ENCODE results near the gene FAM163B.
"Not testable (repeated sequence)": the region's sequence is repeated elsewhere in the genome, so short reads cannot be mapped to it uniquely, and the experiment has no call there.

The FAM163B gene

DNA sequence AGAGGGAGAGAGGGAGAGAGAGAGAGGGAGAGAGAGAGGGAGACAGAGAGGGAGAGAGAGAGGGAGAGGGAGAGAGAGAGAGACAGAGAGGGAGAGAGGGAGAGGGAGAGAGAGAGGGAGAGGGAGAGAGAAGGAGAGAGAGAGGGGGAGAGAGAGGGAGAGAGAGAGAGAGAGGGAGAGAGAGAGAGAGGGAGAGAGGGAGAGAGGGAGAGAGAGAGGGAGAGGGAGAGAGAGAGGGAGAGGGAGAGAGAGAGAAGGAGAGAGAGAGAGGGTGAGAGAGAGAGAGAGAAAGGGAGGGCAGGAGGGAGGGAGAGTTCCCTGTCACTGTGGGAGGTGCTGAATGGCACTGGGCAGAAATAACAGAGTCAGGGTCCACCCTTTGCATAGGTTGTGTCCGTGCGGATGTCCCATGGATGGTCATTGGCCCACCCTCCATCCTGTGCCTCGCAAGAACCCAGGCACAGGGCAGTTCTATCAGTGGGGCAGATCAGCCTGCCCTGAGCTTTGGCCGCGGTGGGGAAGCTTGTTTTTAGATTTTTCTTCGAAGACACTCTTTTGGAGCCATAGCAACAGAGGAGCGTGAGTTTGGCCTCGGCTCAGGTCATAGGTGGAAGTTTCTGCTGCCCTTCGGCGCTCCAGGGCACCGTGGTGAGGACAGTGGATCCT, 44.6 kb downstream of the FAM163B start:
- no peak for DNase-seq

DNA sequence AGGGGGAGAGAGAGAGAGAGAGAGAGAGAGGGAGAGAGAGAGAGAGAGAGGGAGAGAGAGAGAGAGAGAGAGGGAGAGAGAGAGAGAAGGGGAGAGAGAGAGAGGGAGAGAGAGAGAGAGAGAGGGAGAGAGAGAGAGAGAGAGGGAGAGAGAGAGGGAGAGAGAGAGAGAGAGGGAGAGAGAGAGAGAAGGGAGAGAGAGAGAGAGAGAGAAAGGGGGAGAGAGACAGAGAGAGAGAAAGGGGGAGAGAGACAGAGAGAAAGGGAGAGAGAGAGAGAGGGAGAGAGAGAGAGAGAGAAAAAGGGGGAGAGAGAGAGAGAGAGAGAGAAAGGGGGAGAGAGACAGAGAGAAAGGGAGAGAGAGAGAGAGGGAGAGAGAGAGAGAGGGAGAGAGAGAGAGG, 45.4 kb downstream of the FAM163B start:
- DNase-seq = not testable (repeated sequence)

DNA sequence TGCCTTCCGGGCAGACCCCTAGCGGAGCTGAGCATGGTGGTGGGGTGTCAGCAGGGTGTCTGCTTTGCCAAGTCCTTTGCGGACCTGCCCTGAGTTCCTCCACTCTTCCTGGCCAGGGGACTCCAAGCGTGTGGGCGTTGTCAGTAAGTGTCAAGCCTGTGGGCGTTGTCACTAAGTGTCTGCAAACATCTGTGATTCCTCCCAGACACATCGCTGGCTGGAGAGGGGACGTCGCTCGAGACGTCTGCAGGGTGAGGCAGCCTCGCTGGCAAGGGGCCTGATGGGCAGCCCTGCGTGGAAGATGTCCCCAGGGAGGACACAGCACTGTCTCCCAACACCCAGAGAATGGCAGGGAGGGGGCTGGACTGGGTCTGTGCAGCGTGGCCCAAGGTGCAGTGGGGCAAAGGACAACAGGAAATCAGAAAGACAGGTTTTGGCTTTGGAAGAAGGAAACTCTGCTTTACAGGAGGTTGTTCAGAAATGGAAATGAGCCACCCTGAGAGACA, 45.8 kb downstream of the FAM163B start:
- no peak for DNase-seq

DNA sequence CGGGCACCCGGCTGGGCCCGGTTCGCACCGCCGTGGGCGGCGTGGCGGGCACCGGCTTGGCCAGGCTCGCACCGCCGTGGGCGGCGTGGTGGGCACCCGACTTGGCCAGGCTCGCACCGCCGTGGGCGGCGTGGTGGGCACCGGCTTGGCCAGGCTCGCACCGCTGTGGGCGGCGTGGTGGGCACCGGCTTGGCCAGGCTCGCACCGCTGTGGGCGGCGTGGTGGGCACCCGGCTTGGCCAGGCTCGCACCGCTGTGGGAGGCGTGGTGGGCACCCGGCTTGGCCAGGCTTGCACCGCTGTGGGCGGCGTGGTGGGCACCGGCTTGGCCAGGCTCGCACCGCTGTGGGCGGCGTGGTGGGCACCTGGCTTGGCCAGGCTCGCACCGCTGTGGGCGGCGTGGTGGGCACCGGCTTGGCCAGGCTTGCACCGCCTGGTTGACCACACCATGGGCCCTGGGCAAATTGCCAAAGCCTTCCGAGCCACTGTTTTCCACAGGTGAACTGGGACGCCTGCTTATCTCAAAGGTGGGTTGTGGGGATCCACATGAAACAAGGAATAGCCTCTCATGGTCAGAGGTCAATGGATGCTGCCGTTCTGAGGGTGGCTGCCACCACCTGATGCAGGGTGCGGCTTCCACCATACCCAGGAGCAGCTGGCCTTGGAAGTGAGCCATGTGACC, 46.4 kb downstream of the FAM163B start:
- DNase-seq = no peak

DNA sequence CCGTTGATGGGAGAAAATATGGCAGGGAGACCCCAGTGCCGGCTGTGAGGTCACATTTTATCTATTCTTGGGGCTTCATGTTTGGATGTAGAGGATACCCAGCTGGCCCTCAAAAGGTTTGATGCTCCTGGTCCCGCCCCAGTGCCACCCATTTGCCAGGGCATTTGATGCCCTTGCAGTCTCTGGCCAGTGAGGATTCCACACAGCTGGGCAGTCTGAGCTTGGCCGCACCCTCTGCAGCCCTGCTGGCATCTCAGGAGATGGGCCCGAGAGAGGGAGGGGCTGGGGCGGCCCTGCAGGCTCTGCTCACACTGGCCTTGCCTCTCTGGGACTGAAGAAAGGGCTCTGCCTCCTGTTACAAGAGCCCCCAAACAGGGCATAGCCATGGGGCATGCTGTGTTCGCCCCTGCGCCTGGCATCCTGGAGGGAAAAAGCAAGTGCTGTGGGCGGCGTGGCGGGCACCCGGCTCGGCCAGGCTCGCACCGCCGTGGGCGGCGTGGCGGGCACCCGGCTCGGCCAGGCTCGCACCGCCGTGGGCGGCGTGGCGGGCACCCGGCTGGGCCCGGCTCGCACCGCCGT, 47.1 kb downstream of the FAM163B start:
- DNase-seq = no peak

DNA sequence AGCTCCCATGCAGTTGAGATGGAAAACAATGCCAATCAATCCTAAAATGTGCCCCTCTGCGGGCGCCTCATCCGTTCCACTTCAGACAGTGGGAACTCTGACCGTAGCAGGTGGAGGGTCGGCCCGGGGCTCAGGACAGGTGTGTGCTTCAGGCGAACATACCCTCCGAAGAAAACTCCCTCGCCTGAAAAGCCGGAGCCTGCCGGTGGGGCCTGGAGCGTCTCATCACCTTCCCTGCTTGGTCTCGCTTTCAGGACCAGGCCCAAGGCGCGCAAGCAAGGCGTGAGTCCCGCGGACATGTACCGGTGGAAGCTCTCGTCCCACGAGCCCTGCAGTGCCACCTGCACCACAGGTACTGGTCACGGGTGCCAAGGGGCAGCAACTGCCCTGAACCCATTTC, 48.2 kb downstream of the FAM163B start:
- DNase-seq = no peak

DNA sequence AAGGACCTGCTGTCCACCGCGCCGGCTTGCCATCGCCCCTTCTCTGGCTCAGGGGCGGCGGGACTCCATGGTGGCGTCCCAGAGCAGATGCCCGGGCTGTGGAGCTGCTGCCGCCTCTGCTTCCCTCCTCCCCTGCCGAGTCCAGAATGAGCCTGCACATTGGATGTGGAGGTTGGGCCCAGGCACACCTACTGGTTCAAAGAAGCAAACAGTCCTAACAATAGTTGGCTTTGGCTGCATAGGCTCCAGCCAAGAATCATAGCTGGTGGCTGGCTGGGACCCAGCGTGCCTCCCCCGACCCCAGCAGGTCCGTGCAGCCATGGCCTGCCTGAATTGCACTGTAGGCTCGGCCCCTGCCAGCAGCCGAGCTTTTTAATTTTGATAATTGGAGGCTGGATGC, 48.9 kb downstream of the FAM163B start:
- no peak for DNase-seq

DNA sequence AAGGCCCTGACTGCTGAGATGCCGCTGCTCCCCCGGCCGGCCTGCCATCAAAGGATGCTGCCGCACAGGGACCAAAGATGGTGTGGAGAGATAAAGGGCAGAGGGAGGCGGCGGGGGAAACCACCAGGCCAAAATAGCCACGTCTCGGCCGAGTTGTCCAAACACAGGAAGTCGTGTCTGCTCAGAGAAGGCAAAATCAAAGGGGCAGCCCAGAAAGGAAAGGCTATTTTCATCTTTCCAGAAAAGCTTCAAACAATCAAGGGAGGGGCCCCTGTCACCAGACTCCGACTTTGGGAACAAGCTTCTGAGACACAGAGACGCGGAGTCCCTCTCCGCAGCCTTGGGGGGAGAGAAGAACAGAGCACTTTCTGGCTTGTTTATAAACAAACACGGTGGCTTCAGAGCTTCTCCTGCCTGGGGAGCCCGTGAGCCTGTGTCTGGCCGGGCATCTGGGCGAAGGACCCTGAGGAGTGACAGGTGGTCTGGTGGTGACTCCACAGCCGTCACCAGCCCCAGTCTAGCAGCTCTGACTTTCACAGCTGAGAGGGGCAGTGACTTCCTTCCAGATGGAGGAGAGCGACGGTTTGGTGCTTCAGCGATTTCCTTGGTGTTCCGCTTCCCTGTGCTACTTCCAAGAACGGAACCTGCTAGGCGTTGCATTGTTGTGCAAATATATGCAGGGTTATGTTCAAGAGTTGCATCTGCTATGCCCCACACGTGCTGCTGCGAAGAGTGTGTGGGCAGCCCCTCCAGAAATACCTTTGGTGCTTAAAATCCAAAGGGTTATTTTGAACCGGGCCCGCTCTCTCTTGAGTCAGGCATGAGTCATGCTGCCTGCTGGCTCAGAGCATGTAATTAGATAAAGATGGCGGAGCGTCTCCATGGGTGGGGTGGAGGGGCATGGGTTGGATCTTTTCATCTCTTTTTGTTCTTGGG, 50.7 kb downstream of the FAM163B start:
- DNase-seq = peak; percentile 53

DNA sequence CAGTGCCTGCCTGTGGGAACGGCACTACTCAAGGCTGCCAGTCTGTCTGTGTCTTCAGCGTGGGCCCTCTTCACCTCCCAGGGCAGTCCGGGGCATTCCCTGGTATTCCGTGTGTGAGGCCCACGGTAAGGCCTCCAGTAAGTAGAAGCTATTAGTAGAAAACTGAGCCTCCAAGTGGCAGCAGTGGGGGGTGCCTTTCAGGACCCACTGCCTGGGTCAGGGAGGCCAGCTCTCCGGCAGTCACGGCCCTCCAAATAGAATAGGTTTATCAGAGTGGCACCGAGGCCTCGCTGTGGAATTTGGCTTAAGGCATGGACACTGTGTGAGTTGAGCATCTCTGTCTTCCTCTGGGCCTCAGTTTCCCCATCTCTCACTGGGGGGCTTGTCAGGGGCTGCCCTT, 51.6 kb downstream of the FAM163B start:
- no peak for DNase-seq

DNA sequence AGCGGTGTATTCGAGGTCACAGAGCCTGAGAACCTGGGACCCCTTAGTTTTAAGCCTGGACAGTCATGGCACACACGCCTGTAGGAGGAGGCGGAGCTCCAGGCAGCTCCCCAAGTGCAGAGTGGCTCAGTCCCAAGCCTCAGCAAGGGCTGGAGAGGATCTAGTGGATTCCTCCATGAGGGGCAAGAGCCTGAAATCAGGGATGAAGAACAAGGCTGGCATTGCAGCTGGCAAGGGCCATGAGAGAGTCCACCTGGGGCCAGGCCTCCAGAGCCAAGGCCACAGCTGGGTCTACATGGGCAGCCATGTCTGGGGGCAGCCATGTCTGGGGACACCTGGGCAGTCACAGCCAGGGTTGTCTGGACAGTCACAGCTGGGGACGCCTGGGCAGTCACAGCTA, 52.8 kb downstream of the FAM163B start:
- no peak for DNase-seq

DNA sequence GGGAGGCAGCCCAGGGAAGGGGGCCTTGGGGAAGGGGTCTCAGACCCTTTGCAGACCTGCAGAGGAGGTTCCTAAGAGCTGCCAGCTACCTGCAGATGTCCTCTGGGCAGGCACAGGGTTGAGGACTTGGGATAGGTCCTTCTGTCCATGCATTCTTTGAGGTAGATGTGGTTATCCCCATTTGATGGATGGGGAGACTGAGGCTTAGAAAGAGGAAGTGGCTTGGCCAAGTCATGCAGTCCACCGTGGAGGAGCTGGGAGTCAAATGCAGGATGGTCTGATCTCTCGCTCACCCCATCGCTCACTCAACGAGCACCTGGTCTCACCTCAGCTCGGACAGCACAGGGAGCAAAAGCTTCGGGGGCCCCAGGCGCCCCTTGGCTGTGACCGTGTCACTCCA, 54.5 kb downstream of the FAM163B start:
- DNase-seq = no peak

DNA sequence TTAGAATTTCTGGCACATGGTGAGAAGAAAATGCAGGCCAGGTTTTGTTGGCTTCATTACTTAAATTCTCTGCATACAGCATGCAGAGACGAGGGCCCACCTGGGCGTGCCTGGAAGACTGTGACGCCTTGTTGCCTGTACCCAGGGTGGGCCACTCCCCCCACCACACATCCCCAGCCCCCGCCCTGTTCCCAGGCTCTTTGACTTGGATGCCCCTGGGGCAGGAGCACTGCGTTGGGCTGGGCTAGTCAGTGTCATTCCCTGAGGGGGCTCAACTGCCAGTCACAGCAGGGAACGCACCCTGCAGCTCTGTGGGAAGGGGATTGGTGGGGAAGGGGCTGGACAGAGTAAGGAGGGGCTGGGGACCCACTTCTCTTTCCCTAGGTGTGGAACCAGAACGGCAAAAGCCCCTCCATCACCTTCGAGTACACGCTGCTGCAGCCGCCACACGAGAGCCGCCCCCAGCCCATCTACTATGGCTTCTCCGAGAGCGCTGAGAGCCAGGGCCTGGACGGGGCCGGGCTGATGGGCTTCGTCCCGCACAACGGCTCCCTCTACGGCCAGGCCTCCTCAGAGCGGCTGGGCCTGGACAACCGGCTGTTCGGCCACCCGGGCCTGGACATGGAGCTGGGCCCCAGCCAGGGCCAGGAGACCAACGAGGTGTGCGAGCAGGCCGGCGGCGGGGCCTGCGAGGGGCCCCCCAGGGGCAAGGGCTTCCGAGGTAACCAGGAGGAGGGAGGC, 55.0 kb downstream of the FAM163B start:
- no peak for DNase-seq

DNA sequence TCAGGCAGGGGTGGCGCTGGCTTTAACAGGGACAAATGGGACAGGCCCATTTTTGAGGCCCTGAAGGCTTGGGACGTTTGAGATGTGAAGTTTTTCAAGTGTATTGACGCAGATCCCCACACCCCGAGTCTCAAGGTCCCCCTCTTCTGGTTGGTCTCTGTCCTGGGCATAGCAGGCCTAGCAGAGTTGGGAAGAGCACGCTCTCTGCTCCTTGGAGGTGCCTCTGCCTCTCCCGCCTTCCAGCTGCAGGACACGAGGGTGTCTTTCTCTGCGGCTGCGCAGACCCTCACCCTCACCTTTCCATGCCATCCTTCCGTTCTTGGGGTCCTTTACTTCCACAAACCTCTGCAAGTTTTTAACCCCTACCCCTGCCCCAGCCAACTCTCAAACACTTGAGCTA, 56.1 kb downstream of the FAM163B start:
- DNase-seq = no peak

DNA sequence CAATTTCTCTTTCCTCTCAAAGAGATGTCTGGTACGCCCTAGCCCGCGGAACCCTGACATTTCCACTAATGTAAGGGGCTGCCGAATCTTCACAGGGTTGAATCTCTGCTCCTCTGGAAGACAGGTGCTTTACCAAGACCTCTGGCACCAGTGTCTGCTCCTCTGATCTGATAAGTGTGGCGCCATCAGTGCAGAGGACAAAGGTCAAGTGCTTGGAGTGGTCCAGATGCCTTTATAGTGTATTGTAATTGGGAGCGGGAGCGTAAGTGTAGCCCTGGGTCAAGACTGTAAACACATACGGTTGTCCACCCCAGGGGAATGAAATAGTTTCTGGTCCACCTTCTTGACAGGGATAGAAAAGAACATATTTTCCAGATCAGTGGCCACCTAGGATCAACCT, 57.0 kb downstream of the FAM163B start:
- no peak for DNase-seq

DNA sequence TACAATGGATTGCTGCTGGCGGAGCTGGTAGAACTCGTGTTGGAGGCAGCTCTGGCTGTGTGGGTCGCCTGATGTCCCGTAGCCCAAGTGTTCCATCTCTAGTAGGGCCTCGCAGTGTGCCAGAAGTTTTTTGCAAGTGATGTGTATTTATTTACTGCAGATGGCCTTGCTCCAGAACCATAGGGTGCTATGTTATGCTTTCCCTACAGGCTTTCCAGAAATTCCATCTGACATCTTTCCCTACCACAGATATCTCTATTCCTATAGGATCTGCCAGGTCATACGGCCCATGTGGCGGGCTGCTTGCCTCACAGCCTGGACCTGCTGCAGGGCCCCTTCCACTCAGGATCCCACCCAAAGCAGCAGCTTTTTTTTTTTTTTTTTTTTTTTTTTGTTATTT, 57.7 kb downstream of the FAM163B start:
- DNase-seq = no peak

DNA sequence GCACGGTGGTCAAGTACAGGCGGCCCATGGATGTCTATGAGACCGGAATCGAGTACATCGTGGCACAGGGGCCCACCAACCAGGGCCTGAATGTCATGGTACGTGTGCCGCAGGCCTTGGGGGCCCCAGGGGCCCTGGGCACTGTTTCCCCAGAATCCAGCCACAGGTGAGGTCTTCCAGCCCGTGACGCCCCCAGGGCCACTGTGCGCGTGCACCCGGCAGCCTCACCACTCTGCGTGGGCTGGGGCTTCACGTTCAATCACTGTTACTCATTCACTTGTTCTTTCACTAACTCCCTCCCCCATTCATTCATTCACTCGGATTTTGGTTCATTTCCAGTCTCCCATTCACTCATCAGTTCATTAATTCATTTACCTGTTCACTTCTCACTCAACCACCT, 62.1 kb downstream of the FAM163B start:
- DNase-seq = no peak

DNA sequence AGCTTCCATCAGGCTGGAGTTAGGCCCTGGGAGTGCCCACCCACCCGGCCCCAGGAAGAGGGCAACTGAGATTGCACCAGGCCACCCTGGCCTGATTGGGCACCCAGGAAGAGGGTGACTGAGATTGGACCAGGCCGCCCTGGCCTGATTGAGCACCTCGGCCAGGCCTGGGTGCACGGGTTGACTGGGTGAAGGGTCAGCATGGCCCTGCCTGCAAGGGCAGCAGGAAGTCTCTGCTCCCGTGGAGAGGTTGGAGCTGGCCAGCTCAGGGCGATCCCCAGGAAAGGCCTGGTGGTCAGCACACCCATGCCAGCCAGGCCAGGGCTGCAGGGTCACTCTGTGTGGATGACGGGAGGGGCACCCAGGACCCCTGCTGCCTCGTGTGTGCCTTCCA, 62.9 kb downstream of the FAM163B start:
- no peak for DNase-seq

DNA sequence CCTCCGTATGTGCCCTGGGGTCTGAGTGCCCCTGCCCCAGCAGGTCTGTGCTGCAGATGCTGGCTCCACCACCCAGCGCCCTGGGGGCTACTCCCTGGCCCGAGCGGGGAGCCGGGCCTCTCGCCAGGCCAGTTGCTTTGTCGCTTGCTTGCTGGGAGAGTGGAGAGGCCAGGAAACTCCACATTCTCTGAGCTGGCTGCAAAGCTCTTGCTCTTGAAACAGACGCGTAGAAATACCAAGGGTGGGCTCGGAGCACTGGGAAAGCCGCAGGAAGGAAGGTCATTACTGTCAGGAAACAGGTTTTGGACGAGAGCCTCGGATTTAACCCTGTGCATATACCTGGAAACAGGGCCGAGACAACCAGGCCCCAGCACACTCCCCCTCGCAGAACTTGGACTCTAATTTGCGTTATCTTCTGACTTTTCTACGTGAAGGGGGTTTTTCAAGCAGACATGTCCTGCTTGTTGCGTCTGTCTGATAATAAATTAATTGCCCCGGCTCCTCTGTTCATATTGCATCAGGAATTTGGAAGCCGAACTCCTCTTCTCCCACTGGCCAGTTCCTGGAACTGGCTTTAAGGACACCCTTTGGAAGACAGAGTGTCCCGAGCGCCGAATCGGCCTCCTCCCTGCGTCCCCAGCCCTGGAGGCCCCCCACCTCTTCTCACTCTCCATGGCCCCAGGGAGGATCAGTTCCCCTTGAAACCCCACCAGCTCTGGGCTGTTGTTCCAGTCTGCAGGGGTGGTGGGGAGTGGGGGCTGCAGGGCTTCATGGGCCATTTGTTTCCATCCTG, 63.5 kb downstream of the FAM163B start:
- no peak for DNase-seq

DNA sequence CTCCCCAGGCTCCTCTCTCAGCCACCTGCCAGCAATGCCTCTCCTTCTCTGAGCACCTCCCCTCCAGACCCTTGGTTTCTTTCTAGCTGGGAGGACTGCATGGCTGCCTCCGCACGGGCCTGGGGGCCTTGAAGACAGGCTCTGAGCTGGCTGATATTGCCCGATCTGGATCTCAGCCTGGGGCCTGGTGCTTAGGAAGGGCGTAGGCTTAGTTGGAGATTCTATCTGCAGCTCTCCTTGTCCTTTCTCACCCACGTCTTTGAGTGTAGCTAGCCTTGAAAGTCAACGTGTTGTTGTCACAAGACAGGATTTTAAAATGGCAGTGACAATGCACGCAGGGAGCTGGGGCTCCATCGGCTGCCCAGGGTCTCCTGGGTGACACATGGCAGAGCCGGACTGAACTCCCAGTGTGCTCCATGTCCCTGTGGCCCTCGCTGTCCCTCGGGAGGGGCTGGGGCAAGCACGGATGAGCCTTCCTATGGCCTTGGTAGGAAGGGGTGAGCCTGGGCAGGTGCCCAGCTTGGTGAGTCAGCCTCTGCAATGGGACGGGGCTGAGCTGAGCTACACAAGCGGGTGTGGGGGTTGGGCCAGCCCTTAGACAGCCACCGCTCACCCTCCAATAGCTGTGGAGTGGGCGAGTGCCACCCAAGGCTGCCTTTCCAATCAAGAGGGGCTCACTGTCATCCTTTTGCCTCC, 65.3 kb downstream of the FAM163B start:
- DNase-seq = no peak

DNA sequence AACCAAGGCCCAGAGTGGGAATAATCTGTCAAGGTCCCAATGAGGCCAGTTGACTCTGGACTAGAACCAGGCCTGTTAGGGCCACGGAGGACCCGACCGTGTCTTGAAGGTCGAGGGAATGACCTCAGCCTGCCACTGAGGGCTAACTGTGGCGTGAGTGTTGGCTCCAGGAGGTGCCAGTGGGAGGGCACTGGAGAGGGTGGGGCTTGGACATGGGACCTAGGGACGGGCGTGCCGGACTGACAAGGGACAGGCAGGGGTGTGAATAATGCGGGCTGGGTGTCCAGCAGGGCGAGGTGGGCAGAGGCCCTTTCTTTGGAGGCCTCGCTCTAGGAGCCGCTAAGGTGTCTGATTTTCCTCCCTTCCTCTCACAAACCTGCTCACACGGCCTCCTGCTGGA, 67.2 kb downstream of the FAM163B start:
- DNase-seq = no peak

DNA sequence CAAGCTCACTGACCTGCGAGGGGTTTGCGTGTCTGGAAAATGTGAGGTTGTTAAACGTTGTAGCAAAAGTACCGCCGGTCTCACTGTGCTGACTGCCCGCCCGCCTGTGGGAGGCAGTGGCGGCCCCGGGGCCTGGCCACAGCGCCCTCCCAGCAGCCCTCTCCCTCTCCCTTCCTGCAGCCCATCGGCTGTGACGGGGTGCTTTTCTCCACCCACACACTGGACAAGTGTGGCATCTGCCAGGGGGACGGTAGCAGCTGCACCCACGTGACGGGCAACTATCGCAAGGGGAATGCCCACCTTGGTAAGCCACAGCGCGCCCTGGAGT, 68.5 kb downstream of the FAM163B start:
- no peak for DNase-seq

All from stimulated activated CD4-positive, alpha-beta T cell treated with anti-CD3 and anti-CD28 coated beads, Interleukin-4, amount 100 ng/mL, for 24 hours (primary cell).